Left hindlimb (tissue), 1 donor: Measurements from ENCODE around the gene PZP.
"Not testable (repeated sequence)": the region's sequence is repeated elsewhere in the genome, so short reads cannot be mapped to it uniquely, and the experiment has no call there.

Experiments used
- DNase-seq: peaks from one replicate; pipeline ENCODE4 v3.0.0-alpha.2; 2018

PZP gene

DNA sequence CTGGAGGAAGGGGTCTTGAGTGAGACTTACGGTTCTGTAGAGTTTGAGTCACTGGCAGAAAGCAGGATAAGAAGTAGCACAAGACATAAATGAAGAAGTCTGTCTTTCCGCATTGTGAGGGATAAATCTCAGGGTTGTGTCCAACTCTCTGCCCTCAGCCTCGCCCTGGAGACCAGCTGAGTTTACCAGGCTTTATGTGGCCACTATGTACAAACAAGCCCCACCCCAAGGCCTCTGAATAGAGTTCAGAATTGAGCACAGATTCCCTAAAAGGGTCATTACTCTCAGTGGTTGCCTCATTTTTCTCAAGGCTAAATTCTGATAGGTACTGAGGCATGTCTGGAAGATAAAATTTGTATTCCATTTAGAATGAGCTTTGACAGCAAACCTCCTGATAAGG is at the start of gene PZP:
Gene PZP, minus strand, starts transcription at position 167 of the 400 bp plus-strand sequence. Its CDS starts 54 bp downstream, at position 113.
- DNase-seq = no peak

DNA sequence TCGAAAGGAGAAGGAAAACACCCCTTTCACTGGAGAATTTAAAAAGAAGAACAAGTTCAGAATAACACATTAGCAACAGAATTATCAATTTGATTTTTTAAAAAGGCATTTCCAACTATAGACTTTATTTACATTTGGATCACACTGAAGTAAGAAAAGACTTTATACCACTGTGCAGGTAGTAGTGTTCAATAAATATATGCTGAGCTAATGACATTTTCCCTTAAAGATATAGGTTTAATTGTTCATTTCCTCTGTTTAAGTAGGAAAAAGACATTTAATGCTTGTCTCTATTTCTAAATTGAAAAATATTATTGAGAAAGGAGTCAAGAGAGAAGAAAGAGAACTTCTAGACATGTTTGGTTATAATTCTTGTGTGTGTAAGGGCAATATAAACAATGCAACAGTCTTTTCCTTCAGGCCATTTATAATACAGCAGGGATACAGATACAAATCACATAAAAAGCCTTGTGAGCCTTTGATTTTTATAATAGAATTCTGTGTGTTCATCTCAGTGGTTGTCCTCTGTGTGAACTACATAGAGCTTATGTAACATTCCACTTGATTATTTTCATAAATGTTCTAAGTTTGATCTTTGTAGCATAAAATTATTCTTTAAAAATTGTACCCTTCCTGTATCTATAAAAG is 48.7 kb upstream of the PZP start:
- DNase-seq = no peak

DNA sequence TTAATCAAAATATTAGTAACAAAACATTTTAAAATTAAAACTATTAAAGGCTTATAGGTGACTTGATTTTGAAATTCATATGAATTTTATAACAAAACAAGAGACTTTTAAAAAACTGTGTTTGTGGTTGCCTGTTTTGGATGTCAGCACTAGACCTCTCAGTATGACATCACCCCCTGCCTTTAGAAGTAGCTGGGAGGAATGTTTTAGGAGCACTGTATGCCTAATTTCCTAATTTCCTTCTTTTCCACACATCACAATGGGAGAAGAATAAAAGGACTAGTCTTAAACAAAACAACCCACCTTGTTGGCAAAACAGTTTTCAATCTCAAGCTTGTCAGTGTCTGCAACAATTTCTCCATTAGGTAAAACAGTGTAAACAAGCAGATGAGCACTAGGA is 48.1 kb upstream of the PZP start:
- DNase-seq = no peak

DNA sequence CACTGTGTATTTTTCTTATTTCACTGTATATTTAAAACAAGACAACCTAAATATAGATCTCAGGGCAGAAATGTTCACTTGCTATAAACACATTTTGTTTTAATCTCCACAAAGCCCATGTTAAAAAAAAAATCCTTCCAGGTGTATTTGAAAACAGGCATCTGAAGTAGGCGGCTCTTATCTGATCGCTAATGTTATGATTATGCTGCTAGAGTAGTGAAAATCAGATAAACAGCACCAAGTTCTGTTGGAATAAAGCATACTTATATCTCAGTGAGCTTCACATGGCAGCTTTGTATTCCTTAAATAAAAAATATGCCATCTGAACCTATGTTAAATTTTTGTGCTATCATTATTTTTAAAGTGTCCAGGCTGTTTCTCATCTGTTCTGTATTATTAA is 47.6 kb upstream of the PZP start:
- no peak for DNase-seq

DNA sequence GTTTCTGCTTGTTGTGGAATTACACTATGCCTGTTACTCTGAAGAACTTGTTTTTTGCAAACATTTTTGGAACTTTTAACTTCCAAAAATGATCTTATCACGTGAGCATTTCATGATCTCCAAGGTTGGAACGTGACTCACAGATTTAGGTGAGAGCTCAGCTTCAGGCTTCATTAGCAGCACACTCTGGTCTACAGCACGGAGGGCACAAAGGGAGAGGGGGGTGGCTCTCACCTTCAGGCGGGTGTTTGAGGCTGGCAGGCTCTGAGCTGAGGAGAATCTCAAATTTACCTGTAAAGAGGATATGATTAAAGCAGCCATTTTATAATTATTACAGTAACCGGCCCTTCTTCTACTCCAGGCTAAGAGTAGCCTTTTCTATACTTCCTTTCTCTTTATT is 45.3 kb upstream of the PZP start:
- DNase-seq = no peak

DNA sequence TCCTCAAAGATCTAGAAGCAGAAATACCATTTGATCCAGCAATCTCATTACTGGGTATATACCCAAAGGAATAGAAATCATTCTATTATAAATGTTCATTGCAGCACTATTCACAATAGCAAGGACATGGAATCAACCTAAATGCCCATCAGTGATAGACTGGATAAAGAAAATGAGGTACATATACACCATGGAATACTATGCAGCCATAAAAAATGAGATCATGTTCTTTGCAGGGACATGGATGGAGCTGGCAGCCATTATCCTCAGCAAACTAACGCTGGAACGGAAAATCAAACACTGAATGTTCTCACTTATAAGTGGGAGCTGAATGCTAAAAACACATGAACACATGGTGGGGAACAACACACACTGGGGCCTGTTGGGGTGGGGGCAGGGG is 44.6 kb upstream of the PZP start:
- not testable (repeated sequence) for DNase-seq

DNA sequence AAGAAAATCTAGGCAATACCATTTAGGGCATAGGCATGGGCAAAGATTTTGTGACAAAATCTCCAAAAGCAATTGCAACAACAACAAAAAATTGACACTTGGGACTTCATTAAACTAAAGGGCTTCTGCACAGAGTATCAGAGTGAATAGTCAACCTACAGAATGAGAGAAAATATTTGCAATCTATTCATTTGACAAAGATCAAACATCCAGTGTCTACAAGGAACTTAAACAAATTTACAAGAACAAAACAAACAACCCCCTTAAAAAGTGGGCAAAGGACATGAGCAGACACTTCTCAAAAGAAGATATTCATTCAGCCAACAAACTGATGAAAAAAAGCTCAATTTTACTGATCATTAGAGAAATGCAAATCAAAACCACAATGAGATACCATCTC is 44.1 kb upstream of the PZP start:
- no peak for DNase-seq

DNA sequence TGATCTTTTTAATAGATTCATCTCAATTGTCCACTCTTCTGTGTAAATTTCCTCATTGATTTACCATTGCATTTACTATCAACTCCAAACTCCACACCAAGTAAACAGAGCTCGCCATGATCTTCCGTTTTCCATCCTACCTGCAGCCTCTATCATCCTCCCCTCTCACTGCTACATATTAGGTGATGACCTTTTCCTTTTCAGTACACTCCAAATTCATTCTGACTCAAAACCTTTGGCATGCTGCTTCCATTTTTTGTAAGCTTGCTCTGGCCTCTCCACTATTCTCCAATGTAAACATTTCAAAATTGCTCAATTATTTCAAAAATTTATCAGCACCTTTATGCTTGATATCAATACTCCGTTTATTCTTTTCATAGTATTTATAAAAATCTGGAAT is 40.2 kb upstream of the PZP start:
- no peak for DNase-seq

DNA sequence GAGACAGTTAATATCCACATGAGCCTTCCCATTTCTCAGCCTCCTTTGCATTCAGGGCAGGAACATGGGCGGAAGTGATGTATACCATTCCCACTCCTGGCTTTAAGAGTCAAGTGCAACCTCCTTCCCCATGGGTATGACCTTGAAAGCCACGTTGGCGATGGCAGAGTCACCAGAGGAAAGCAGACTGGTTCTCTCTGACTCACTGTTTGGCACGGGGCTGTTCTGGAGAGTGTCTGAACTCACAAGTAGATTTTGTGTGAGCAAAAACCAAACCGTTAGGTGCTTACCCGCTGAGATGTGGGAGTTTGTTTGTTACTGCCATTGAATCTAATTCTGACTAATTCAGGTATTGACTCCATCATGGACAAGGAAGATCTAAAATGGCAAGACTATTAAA is 36.7 kb upstream of the PZP start:
- no peak for DNase-seq

DNA sequence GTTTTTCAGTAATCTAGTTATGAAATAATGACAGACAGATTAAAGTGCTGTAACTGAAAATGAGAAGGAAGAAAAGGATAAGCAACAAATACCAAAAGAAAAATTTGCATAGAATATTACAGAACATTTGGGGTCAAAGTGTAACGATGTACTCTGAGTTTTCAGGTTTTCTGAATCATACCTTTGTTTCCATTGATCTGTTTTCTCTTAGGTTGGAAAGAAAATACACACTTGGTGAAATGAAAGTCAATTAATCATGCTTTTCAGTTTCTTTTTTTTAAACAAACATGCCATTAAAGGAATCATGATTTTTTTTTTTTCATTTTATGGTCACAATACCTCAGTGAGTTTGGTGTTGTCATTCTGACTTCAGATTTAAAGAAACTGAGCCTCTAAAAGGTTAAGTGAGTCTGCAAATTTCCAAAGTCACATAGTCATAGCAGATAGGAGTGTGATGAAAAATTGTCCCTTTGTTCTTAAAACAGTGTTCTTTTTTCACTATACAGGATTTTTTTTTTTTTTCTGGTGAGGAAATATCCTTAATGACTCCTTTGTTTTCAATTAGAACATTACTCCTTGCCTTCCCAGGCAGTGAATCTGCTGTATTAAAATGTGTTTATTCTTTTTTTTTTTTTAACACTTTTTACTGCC is 35.9 kb upstream of the PZP start:
- DNase-seq = no peak

DNA sequence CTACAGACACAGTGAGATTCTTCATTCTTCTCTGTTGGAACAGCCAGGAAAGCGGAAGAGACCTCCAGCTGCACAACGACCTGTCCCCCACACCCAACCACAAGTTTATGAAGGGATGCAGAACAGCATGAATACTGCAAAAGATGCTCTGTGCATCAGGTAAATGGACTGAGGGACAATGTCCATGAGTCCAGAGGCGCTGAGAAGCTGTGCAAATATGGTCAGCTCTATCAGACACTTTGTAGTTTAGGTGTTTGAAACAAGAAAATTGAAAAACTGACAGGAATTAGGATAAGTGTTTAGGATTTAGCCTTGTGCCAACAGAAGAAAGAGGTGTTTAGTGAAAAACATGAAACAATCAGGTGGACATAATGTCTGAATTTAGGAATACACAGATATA is 33.1 kb upstream of the PZP start:
- DNase-seq = no peak

DNA sequence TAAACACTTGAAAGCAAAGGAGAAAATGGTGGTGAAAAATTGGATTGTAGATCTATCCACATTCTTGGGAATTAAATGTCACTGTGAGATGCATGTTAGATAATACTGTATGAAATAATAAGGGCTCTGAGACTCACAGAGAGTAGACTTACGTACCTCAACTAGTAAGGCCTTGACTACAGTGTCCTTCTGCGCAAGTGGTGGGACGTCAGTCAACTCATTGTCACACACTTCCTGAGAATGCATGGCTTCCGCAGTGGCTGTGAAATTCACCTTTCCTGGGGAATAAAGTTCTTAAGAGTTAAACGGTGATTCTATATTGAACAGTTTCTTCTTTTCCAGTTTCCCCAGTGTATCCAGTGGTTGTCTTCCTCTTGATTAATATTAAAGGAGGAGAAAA is 32.6 kb upstream of the PZP start:
- no peak for DNase-seq

DNA sequence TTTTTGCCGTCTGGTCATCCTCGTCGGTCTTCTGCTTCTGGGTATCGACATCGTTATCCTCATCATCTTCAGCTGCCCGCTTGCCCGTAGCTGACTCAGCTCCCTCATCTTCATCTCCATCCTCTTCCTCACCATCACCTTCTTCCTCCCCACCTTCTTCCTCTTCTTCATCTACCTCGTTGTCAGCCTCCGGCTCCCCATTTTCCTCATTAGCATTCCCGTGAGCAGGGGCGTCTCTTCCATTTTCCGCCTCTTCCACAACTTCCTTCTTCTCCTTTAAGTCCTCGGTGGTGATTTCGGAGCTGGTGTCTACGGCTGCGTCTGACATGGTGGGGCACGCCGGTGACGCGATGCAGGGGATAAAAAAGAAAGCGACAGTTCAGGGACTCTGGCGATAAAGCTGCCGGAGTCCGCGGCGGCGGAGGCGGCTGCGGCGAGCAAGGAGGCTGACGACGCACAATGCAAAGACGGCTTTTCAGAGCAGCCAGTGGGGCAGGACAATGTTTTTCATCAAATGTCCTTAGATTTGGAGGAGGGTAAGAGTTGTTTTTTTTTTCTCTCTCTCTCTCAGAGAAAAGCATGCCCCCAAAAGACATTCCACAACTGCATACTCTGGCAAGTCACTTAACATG is 31.9 kb upstream of the PZP start:
- not testable (repeated sequence) for DNase-seq

DNA sequence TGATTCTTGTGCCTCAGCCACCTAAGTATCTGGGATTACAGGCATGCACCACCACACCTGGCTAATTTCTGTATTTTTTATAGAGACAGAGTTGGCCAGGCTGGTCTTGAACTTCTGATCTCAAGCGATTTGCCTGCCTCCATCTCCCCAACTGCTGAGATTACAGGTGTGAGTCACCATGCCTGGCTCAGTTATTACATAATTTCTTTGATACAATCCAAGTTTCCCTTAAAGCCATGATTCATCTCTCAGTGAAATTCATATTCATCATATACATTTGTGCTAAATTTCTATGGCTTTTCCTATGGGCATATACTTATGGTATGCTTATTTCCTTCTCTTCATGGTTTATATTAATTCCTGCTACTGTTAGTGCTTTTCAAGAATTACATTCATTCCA is 29.1 kb upstream of the PZP start:
- DNase-seq = no peak

DNA sequence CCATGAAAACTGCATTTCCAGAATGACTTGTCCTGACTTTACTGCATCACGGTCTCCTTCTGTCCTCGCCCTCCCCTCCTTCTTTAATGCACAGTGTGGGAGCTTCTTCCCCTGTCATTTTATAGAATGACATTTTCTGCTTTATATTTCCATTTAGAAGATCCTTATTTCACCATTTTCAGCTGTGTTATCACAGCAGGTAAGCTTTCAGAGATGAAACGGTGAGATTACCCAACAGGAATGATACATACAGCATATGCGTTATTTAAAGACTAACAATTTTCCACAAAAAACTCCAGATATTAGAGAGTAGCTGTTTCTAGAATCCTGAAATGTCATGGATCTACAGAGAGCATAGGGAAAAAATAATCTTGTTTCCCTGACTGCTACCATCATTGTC is 27.3 kb upstream of the PZP start:
- DNase-seq = no peak

DNA sequence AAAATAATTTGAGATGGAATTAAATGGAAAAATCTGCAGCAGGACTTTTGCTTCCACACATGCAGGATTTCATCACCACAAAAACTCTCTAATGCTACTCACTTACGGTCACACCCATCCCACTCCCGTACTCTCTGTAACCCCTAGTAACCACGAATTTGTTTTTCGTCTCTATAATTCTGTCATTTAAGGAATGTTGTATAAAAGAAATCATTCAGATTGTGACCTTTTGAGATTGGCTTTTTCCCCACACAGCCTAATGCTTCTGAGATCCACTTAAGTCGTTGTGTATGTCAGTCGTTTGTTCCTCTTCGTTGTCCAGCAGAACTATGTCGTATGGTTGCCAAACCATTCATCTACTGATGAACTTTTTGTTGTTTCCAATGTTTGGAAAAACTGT is 19.8 kb upstream of the PZP start:
- DNase-seq = no peak

DNA sequence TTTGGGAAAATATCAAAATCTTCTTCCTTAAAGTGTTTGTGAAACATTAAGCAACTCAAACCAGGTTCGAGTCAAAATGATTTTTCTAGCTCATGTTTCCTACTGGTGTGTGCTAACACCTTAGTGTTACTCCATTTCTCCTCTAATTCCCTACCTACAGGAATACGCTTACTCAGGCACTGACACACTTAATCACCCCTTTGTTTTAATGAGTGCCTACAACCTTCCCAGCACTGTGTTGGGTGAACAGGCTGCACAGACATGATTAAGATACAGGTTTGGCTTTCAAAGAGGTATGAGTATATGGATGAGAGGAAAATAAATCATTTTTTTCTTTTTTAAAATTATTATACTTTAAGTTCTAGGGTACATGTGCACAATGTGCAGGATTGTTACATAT is 15.6 kb upstream of the PZP start:
- DNase-seq = no peak

DNA sequence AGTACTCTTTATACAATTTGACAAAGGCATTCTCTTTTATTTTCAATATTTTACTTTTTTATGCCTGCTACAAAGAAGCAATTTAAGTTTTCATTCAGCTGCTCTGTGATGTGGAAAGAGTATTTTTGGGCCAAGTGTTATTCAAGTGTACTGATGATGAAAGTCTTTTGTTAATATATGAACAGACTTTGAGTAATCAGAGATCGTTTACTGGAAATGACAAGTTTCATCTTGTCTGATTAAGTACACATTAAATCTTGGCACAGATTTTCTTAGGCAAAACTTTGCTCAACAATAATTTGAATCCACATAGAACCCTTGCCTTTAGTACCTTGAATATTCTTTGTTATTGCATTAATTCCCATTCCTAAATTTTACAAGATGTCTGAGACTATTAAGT is 13.3 kb upstream of the PZP start:
- DNase-seq = no peak

DNA sequence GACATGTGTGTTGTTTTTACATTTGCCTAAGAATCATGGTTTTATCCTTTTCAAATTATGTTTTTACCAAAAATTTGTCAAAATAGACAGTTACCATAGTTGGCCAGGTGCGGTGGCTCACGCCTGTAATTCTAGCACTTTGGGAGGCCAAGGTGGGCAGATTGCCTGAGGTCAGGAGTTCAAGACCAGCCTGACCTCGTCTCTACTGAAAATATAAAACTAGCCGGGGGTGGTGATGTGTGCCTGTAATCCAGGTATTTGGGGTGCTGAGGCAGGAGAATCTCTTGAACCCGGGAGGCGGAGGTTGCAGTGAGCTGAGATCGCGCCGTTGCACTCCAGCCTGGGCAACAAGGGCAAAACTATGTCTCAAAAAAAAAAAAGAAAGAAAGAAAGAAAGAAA is 12.8 kb upstream of the PZP start:
- not testable (repeated sequence) for DNase-seq

DNA sequence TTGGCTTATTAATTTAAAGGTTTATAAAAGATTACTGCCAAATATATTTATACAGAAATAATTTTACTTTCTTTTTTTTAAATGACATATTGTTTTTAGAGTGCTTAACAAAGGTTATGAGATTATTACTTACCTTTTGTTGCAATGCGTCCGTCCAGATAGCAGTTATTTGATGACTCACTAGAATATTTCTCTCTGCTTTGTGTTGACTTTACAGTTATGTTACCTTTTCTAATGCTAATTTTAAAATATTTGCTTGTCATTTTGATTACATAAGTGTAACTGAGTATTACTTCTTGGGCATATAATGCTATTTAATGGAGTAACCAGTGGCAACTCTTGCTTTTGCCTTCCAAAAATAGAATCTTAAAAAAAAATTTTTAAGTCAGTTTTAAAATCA is 6.3 kb upstream of the PZP start:
- no peak for DNase-seq

DNA sequence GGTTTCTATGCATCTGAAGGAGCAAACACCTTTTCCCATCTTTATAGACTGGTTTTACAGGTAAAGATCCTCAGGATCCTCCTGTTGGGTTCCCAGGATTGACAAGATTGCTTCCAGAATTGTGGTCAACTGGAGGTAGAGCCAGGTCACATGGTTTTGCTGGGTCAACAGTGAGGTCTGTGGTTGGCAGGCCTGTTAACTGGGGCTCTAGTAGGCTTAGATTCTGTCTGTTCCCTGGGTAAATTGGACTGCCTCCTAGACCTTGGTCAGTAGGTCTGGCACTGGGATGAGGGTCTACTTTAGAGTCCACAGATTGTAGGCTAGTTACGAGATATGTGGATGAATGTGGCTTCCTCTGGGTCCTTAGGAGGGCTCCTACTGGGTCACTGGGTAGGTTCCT is 3.5 kb upstream of the PZP start:
- DNase-seq = no peak

DNA sequence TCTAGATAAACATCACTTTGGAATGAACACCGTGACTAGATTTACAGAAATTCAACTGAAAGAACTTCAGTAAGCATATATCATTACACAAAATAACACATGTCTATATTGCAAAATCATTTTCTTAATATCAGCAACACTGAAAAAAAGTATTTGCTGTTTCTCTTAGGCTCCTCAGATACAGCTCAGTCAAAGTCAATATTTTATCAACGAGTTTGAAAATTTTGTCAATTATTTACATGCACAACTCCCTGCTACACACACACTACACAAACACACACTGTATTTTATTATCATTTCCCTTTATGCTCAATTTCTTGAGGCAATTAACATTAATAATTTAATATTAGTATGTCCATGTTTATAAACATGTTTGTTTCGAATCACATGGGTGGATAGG is 3.8 kb downstream of the PZP start:
- no peak for DNase-seq

DNA sequence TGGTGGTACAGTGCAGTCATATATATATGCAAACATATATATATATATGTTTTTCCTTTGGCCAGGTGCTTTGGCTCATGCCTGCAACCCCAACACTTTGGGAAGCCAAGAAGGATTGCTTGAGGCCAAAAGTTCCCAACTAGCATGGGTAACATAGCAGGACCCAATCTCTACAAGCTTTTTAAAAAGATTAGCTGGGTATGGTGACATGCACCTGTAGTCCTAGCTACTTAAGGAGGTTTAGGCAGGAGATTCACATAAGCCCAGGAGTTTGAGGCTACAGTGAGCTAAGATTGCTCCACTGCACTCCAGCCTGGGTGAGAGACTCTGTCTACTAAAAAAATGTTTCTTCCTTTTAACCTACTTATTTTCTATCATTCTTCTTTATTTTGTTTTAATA is 10.2 kb downstream of the PZP start:
- no peak for DNase-seq

DNA sequence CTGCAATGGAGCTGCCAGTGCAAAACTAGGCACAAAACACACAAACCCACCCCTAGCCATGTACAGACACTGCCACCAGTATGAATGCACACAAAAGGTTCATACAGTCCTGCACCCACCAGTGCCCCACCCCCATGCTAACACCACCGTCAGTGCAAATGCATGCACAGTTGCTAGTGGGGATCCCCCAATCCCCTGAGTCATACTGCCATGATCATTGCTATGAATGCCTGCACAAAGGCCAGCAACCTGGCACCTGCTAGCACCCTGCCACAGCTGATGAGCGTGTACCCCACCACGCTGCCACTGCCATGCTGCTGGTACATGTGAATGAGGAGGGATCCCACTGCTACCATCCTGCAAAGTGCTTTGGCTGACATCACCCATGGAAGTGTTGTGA is 23.9 kb downstream of the PZP start:
- no peak for DNase-seq

DNA sequence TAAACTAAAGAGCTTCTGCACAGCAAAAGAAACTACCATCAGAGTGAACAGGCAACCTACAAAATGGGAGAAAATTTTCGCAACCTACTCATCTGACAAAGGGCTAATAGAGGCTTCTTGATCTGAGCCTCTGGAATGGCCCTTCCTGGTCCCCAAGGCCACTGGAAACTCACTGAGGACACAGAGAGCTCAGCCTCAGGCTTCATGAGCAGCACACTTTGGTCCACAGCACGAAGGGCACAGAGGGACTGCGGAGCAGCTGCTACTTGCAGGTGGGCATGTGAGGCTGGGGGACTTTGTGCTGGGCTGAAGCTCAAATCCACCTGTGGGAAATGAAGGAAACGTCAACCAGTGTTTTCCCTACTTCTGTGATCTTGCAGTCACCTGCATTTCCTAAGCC is 27.4 kb downstream of the PZP start:
- no peak for DNase-seq
